HG03439 (cell line): ENCODE results near the gene YOD1.
A peak's percentile ranks its signal among the peaks of the same experiment; 100 is the strongest.
"Not testable (repeated sequence)": the region's sequence is repeated elsewhere in the genome, so short reads cannot be mapped to it uniquely, and the experiment has no call there.

Source experiments
- ATAC-seq: cut with Tn5 transposase; IDR thresholded peaks from one replicate; pipeline ENCODE4 v1.9.1; 2021; ENCODE audit warnings: mild to moderate bottlenecking, moderate library complexity; ENCODE audit not compliant: unreplicated experiment

The YOD1 gene

DNA sequence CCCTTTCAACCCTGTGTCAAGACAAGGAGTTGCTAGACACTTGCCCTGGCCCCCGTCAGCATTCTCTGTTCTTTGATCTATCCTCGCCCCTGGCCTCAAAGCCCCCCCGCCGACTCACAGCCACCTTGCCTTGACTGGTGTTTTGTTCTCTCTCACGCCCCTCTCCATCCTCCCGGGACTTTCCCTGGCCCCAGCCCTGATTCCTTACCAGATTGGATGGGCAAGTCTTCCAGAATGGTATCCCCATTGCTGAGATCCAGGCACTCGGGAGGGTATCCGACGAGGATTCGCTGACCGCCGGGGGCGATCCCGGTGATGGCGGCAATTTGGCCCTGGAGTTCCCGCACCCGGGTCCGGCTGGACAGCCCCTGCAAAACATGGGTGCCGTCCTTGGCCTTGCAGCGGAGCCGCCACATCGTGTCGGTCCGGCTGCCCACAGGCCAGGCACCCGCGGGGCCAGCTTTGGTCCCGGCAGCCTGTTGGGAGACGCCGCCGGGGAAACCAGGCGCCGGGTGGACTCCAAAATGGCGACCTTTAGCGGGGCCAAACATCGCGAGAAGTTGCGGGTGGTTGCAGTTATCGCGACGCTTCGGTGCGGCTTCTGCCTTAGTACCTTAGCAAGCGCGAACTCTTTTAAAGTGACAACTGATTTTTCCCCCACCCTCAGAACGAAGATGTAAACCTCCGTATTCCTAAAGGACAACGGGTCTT lies 373 bp downstream of the YOD1 start:
- ATAC-seq = peak; percentile 52

GRCh38 chr1:207049974-207050391 lies 1.0 kb downstream of the YOD1 start:
- ATAC-seq = no peak

GRCh38 chr1:207049514-207049913 lies 1.5 kb downstream of the YOD1 start:
- no peak for ATAC-seq

DNA sequence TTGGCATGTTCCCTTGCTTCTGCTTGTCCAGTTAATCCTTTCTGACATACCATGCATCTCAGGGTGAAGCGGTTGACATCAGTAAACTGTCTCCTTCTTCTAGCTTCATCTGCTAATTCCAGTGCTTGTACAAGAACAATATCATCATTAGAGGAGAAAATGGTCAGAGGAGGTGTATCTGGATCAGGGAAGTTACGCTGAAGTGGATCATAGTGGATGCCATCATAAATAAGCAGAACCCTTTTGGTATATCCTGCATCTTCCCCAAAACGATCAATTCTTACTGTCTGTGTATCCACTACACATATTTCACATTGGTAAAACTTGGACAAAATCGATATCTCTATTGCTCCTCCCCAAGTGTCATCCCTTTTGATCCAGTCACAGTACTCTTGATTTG lies 2.0 kb downstream of the YOD1 start:
- no peak for ATAC-seq

GRCh38 chr1:207048041-207048440 lies 3.0 kb downstream of the YOD1 start:
- no peak for ATAC-seq

DNA sequence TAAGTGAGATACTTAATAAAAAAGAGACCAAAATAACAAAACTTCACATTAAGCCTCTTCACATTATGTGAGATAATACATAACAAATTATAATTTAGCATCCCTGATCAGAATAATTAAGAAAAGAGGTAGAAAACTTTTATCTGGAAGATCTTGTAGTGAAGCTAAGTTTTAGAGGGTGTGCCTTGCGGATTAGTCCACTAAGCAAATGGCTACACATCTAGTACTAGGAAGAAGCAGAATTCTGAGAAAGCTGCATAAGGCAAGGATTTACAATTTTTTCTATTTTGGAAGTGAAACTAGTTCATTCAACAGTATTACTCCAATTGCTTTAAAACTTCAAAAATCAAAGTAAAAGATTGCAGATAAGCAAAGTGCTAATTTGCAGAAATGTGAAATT lies 3.5 kb downstream of the YOD1 start:
- no peak for ATAC-seq

DNA sequence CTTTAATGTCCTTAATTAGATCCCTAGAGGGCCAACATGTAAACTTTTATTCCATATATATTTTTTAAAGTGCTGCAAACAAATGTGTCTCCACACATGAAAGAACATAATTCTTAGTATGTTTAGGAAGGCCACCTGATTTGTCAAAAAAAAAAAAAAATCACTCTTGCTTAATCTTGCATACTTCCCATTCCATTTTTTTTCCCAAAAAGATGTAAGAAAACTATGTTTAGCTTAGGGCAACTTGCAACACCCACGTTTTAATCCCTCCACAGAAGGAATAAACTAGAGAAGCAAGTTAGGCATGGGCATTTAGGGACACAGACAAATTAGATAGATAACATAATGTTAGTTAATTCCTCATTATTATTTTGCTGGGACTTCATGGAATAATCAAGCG lies 5.6 kb downstream of the YOD1 start:
- no peak for ATAC-seq

GRCh38 chr1:207041397-207041796 lies 9.6 kb downstream of the YOD1 start:
- ATAC-seq = not testable (repeated sequence)

DNA sequence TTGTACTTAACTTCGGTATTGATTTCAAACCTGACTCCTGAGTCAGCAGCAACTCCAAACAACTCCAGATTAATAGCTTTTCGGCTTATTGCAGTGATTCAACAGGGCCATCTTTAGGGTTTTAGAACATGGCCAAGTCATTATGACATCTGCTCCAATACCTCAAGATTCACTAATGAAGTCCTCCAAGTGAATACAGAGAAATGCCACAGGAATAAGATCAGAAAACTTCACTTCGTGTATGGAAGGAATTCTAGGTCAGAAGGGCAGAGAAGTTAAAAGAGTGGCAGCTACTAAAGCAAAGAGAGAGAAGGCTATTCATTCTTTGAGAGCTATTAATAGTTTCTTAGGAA lies 10.9 kb downstream of the YOD1 start:
- ATAC-seq = no peak

- ATAC-seq = no peak
Observed at GRCh38 chr1:207039380-207040180, 11.4 kb downstream of the YOD1 start.

DNA sequence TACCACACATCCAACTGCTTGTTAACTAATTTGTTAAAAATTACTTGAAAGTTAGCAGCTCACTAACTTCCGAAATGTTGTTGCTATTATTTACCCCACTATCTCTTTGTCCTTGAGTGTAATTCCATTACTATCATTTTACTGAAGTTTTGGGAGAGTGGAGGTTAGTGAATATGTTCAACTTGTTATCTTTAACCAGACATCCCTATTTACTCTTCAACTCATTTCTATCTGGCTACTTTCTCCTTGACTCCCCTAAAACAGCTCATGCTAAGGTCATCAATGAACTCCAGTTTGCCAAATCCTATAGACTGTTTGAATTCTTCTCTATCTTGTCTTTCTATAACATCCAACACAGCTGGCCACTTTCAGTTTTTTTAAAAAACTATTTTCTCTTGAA lies 14.1 kb downstream of the YOD1 start:
- ATAC-seq = no peak

GRCh38 chr1:207035877-207036551 lies 15.0 kb downstream of the YOD1 start:
- ATAC-seq = no peak

DNA sequence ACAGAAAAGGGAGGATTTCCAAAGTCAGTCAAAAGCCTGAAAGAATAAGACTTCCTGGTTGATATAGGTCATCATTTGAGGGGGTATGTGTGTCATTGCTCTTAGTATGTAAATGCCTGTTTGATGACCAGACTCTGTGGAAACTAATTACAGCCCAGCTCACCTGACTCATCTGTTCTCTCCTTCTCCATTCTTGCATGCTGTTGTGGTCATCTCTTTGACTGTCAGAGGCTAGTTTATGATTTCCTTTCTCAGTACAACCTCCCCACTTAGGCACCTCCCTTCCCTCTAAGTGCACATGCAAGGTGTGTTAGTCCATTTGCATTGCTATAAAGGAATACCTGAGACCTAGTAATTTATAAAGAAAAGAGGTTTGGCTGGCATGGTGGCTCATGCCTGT lies 16.0 kb downstream of the YOD1 start:
- no peak for ATAC-seq

DNA sequence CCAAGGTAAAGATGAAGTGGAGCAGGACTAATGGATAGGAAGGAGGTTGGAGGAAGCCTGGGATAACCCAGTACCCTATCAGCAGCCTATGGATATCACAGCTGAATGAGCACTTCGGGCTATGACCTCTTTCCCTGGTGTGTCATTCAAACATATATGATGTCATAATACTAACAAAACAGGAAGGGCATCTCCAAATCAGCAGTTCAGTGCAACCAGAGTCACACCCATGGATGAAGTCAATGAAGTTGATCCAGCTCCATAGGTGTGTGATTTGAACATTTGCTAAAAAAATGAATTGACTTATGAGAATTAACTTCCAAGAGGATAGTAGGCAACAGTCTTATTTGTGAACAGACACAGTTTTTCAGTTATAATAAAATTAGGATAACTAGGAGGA lies 16.8 kb downstream of the YOD1 start:
- ATAC-seq = no peak

GRCh38 chr1:207033302-207033701 lies 17.7 kb downstream of the YOD1 start:
- no peak for ATAC-seq

GRCh38 chr1:207032528-207033017 lies 18.4 kb downstream of the YOD1 start, which contains the start of gene C1orf116:
TSS of gene C1orf116 (minus strand) at chr1:207032756. CDS start at chr1:207027598, 5,158 bp downstream.
- ATAC-seq = no peak

DNA sequence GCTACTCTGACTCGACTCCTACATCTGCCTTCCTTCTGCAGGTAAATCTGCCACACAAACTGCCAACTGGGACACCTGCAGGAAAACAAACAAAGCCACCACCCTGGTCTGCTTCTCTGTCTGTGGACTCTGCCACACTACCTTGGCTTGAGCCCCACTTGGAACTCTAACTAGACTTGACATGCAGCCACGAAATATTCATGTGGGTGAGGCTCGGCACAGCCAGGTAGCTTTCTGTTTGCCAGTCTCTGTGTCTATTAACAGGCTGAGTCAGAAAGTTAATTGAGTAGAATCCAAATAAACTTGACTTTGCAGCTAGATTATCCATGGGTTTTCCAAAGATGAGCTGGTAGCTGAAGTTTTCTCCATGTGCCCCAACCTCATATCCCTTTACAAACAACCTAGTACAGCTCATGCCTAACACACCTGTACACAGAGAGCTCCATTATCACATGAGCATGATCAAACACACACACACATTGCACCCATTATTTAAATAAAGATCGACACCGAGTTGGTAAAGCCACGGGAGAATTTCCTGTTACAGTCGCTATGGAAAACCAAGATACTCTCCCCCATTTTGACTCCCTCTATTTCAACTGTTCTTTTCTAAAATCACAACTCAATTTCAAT lies 19.3 kb downstream of the YOD1 start:
- ATAC-seq = no peak

DNA sequence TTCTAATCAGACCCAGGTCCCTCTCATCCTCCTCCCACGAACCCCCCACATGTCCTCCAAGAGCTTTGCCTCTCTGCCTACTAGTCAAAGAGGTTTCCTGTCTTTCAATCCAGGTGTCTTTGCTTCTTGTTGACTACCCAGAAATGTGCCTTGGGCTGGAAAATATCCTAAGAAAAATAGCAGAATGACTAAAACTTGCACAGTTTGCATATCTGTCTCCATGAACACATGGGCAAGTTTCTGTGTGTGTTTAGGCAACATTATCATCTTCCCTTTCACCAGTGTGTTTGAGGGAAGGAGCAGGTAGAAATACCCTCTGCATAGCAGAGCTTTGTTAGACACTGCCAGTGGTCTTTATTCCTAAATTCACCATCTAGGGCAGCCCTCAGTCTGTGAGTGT lies 20.0 kb downstream of the YOD1 start:
- ATAC-seq = no peak

GRCh38 chr1:207030522-207031009 lies 20.4 kb downstream of the YOD1 start:
- ATAC-seq = no peak

DNA sequence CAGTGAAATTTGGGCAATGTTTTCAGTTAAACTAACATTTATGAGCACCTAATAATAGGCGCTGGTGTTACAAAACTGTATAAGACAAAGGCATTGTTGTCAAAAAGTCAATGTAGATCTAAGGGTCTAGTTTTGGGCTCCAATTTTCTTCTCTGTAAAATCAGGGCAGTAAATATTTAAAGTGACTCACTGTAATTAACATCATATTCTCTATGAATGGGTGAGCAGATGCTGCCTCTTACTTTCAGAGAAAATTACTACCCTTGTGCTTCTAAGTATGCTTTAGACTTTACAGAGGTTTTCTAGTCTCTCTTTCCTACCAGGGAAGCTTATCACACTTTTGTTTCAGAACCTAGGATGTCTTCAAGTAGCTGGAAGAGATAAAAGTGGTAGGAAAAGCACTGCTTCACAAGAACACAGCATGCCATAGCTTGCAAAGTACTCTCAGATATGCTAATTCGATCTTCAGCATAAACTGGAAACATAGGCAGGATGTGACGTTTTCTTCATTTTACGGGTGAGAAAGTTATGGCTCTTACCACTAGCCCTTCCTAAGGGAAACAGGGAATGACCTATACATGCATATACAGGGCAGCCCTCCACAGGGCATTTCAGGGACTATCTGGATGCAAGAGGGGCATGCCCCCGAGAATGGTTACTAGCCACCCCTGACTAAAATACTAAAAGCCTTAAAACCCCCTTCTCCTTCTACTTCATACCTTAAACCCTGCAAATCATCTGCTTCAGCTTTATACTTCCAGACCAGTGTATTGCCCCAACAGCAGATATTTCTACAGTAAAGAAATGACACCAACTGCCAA lies 21.1 kb downstream of the YOD1 start:
- no peak for ATAC-seq
